Endothelial cell of umbilical vein (primary cell): ENCODE data around the gene GLB1L2. TPM values are rescaled to one million over a fixed set of nuclear protein-coding genes. Genes with fewer than 3 reads are reported as not detected.

Experiments used
- BruUV-seq: library from RNA; stranded (reverse); fragments of 400-500 nt; replicated peaks from 2 replicates; lab custom pipeline; 2021; lab: Mats Ljungman, UMichigan
- CTCF ChIA-PET: fragments of 300-600, 350-600 bp; sonication (Branson Sonifier 250); formaldehyde crosslinking; loops from one replicate; lab custom pipeline; 2021; ENCODE audit warnings: antibody characterized with exemption, inconsistent platforms; lab: Charles Lee
- POLR2A ChIA-PET: fragments of 300-600, 350-600 bp; sonication (Branson Sonifier 250); formaldehyde crosslinking; loops from one replicate; lab custom pipeline; 2021; ENCODE audit warnings: antibody characterized with exemption, inconsistent platforms; lab: Charles Lee
- DNase-seq: peaks from one replicate; pipeline ENCODE4 v3.0.0-alpha.2; 2011; ENCODE audit warnings: low read depth, low spot score
- FAIRE-seq: peaks from 2 replicates; lab custom pipeline; 2011; peaks lifted over from hg19 to GRCh38; lab: Jason Lieb, UNC
- H2AFZ ChIP-seq: 2 replicates; pipeline ENCODE4 v1.6.0; 2012; ENCODE audit warnings: low read depth, low read length, control low read depth, inconsistent platforms
- H3K27ac ChIP-seq: 2 replicates; pipeline ENCODE4 v1.5.1; 2011; ENCODE audit warnings: low read depth, mild to moderate bottlenecking, control low read depth, low read length, moderate library complexity; ENCODE audit not compliant: insufficient read depth
- H3K27me3 ChIP-seq, 2 experiments: 2 replicates each; pipeline versions ENCODE4 v1.6.0 to v1.6.1; 2011; ENCODE audit warnings: low read length in 2 of 2, mixed read lengths in 1 of 2; ENCODE audit not compliant: control insufficient read depth in 2 of 2, insufficient read depth in 2 of 2
- H3K36me3 ChIP-seq, 2 experiments: 2 replicates in 1 of 2; 3 replicates in 1 of 2; pipeline ENCODE4 v1.5.1; 2011; ENCODE audit warnings: low read length in 2 of 2, mild to moderate bottlenecking in 1 of 2, moderate library complexity in 1 of 2; ENCODE audit not compliant: control insufficient read depth in 2 of 2, insufficient read depth in 2 of 2; ENCODE audit errors: extremely low read depth in 1 of 2
- H3K4me1 ChIP-seq: 3 replicates; pipeline ENCODE4 v1.5.1; 2011; ENCODE audit warnings: mild to moderate bottlenecking, low read length; ENCODE audit not compliant: control insufficient read depth, insufficient read depth; ENCODE audit errors: extremely low read depth
- H3K4me2 ChIP-seq: 2 replicates; pipeline ENCODE4 v1.6.1; 2011; ENCODE audit warnings: low read length, control low read depth, mixed read lengths; ENCODE audit not compliant: insufficient read depth
- H3K4me3 ChIP-seq, 3 experiments: fragments of 200-600 bp in 1 of 3; sonication (generic), shearing (Covaris generic) in 1 of 3; replicated peaks in 1 of 3; 2 replicates each; pipeline ENCODE4 v1.5.1; 2011 to 2016; ENCODE audit warnings: control low read depth in 3 of 3, low read length in 3 of 3, mild to moderate bottlenecking in 2 of 3, inconsistent platforms in 1 of 3, low read depth in 1 of 3, moderate library complexity in 1 of 3; ENCODE audit not compliant: insufficient read depth in 1 of 3
- H3K79me2 ChIP-seq: 2 replicates; pipeline ENCODE4 v1.6.0; 2012; ENCODE audit warnings: low read length, inconsistent platforms; ENCODE audit not compliant: control insufficient read depth, insufficient read depth
- H3K9ac ChIP-seq: replicated peaks from 2 replicates; pipeline ENCODE3; 2011; ENCODE audit warnings: low read length, control low read depth; ENCODE audit not compliant: insufficient read depth; ENCODE audit errors: extremely low read depth
- H3K9me1 ChIP-seq: replicated peaks from 3 replicates; pipeline ENCODE4 v1.6.0; 2011; ENCODE audit warnings: mild to moderate bottlenecking, low read length; ENCODE audit not compliant: control insufficient read depth, insufficient read depth; ENCODE audit errors: extremely low read depth
- H3K9me3 ChIP-seq: replicated peaks from 2 replicates; pipeline ENCODE4 v1.5.1; 2012; ENCODE audit warnings: low read length, inconsistent platforms; ENCODE audit not compliant: control insufficient read depth, insufficient read depth
- H4K20me1 ChIP-seq: replicated peaks from 2 replicates; pipeline ENCODE3; 2011; ENCODE audit warnings: mild to moderate bottlenecking, low read length; ENCODE audit not compliant: control insufficient read depth, insufficient read depth; ENCODE audit errors: extremely low read depth
- EZH2 ChIP-seq: IDR thresholded peaks from 2 replicates; pipeline ENCODE4 v1.6.1; 2012; ENCODE audit warnings: borderline replicate concordance, low read depth, mild to moderate bottlenecking, moderate library complexity, low read length, inconsistent platforms; ENCODE audit not compliant: severe bottlenecking
- FOS ChIP-seq: IDR thresholded peaks from 2 replicates; pipeline ENCODE4 v1.6.1; 2011; ENCODE audit warnings: mild to moderate bottlenecking, low read length, moderate library complexity, borderline replicate concordance; ENCODE audit not compliant: insufficient read depth
- GATA2 ChIP-seq: IDR thresholded peaks from 2 replicates; pipeline ENCODE4 v1.7.0; 2011; ENCODE audit warnings: low read depth, mild to moderate bottlenecking, moderate library complexity, mixed read lengths, low read length; ENCODE audit not compliant: insufficient read length, insufficient read depth
- JUN ChIP-seq: IDR thresholded peaks from 2 replicates; pipeline ENCODE4 v1.6.1; 2011; ENCODE audit warnings: borderline replicate concordance, low read depth; ENCODE audit not compliant: insufficient read length, insufficient read depth
- MYC ChIP-seq: IDR thresholded peaks from one replicate; pipeline ENCODE4 v1.6.1; 2011; ENCODE audit warnings: mild to moderate bottlenecking, low read depth, low read length
- POLR2A ChIP-seq: IDR thresholded peaks from 2 replicates; pipeline ENCODE4 v1.6.1; 2012; ENCODE audit warnings: low read depth, mild to moderate bottlenecking, control low read depth, low read length
- POLR2AphosphoS5 ChIP-seq: IDR thresholded peaks from 2 replicates; pipeline ENCODE4 v1.6.1; 2012; ENCODE audit warnings: low read depth, mild to moderate bottlenecking, control low read depth, low read length, moderate library complexity; ENCODE audit not compliant: insufficient read depth
- dilution Hi-C: fragments of 300-500 bp; cut with MboI; formaldehyde crosslinking; loops from one replicate; pipeline ENCODE4 v1.15.0; 2019; ENCODE audit warnings: low sequenced_read_pairs; ENCODE audit not compliant: extremely low pct_ligation_motif_present
- intact Hi-C: fragments of 100-400 bp; cut with micrococcal nuclease; formaldehyde crosslinking; loops from one replicate; pipeline ENCODE4 v1.10.0; 2022
- polyA plus RNA-seq, 4 experiments: library from polyadenylated mRNA; depleted of rRNA in 3 of 4; stranded (reverse) in 3 of 4; unstranded in 1 of 4; fragments of >200 nt; gene quantifications; 2 replicates each; pipeline versions ENCODE4 v1.2.1 to v1.2.3, GENCODE V29; 2011 to 2012; ENCODE audit warnings: missing spikeins in 1 of 4
- total RNA-seq: library from RNA; stranded (reverse); gene quantifications from 2 replicates; pipeline ENCODE4 v1.2.3, GENCODE V29; 2021
- TF ChIP-seq, protein P1 (sequence below): IDR thresholded peaks from 2 replicates; pipeline ENCODE4 v1.6.1; 2011; ENCODE audit not compliant: insufficient read depth, insufficient read length
- TF ChIP-seq, protein P2 (sequence below), 2 donors: IDR thresholded peaks; 1 replicate in 1 of 2; 2 replicates in 1 of 2; pipeline ENCODE4 v1.5.1; 2011; ENCODE audit warnings: low read length in 2 of 2, mild to moderate bottlenecking in 2 of 2, moderate library complexity in 2 of 2, control low read depth in 1 of 2, inconsistent platforms in 1 of 2, low read depth in 1 of 2; ENCODE audit not compliant: insufficient read depth in 1 of 2; ENCODE audit errors: extremely low read depth in 1 of 2

Gene GLB1L2
- total and polyA plus RNA-seq, 2 donors (not counting 3 experiments of a cell fraction or from before 2014, with no cell fraction given): 0.55 to 0.59 TPM

DNA sequence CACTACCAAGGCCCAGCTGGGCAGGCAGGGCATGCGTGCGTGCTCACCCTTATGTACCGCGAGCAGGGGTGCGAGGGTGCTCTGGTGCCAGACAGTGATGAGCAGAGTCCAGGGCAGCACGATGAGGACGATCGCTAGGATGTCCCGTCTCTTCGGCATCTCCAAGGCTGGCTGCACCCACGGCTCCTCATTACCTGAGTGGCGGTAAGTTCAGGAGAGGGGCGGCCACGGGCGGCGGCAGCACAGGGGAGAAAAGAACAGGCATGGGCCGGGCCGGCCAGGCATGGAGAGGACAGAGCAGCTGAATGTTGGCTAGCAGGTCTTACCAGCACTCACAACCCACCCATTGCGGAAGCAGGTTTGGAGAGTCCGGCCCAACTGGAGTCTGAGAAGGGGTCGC, 55.7 kb downstream of the GLB1L2 start:
- H3K27ac ChIP-seq: no peak overlapping the region
- CTCF ChIA-PET: no interaction called here

More for the DNA sequence above, 55.7 kb downstream of the GLB1L2 start:
- no peak overlapping the region for H3K9ac ChIP-seq
- H4K20me1 ChIP-seq: no peaks in the 10 kb centered on the region
- TF ChIP-seq FOS (no peak), JUN (no peak), POLR2A (no peak), EZH2 (no peak), MYC (no peak), GATA2 (no peak), POLR2AphosphoS5 (no peak)
- TF ChIP-seq, protein P1, sequence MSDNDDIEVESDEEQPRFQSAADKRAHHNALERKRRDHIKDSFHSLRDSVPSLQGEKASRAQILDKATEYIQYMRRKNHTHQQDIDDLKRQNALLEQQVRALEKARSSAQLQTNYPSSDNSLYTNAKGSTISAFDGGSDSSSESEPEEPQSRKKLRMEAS: no peak
- TF ChIP-seq, protein P2, sequence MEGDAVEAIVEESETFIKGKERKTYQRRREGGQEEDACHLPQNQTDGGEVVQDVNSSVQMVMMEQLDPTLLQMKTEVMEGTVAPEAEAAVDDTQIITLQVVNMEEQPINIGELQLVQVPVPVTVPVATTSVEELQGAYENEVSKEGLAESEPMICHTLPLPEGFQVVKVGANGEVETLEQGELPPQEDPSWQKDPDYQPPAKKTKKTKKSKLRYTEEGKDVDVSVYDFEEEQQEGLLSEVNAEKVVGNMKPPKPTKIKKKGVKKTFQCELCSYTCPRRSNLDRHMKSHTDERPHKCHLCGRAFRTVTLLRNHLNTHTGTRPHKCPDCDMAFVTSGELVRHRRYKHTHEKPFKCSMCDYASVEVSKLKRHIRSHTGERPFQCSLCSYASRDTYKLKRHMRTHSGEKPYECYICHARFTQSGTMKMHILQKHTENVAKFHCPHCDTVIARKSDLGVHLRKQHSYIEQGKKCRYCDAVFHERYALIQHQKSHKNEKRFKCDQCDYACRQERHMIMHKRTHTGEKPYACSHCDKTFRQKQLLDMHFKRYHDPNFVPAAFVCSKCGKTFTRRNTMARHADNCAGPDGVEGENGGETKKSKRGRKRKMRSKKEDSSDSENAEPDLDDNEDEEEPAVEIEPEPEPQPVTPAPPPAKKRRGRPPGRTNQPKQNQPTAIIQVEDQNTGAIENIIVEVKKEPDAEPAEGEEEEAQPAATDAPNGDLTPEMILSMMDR (IDR thresholded peaks at IDR 0.05; ENCODE audit: extremely low read depth in 1 of 2, insufficient read depth in 1 of 2, low read depth in 1 of 2, low read length in 2 of 2): no peak
- BruUV-seq: no TSS peak
- no peaks in the 10 kb centered on the region for H3K36me3 ChIP-seq
- H3K9me1 ChIP-seq: no peaks in the 10 kb centered on the region
- H3K9me3 ChIP-seq: no peaks in the 10 kb centered on the region
- POLR2A ChIA-PET: no interaction called here
- H3K4me3 ChIP-seq: no peak overlapping the region
- dilution Hi-C loops: no loop called here
- H3K27me3 ChIP-seq: no peaks in the 10 kb centered on the region
- intact Hi-C loops: no loop called here
- H3K4me1 ChIP-seq: no peaks in the 10 kb centered on the region
- no peaks in the 10 kb centered on the region for H3K79me2 ChIP-seq
- no peak overlapping the region for H3K4me2 ChIP-seq
- DNase-seq (no peak), FAIRE-seq (no peak)
- H2AFZ ChIP-seq: no peak overlapping the region
